Caco-2 (cell line): ENCODE results near the gene FXN. TPM values are rescaled to one million over a fixed set of nuclear protein-coding genes. Genes with fewer than 3 reads are reported as not detected.
"Not testable (repeated sequence)": the region's sequence is repeated elsewhere in the genome, so short reads cannot be mapped to it uniquely, and the experiment has no call there.

Experiments
- BruUV-seq: library from RNA; stranded (reverse); fragments of 400-500 nt; replicated peaks from 2 replicates; lab custom pipeline; 2021; lab: Mats Ljungman, UMichigan
- CTCF ChIA-PET: fragments of 300-600 bp; sonication (Branson Sonifier 250); formaldehyde crosslinking; loops from one replicate; lab custom pipeline; 2022; ENCODE audit warnings: antibody characterized with exemption; lab: Charles Lee
- POLR2A ChIA-PET: fragments of 300-600 bp; sonication (Branson Sonifier 250); formaldehyde crosslinking; loops from one replicate; lab custom pipeline; 2022; ENCODE audit warnings: antibody characterized with exemption; lab: Charles Lee
- DNase-seq, 2 experiments: peaks; one replicate each; pipeline versions ENCODE4 v3.0.0 to v3.0.0-alpha.2; 2020 to 2022
- H3K27me3 ChIP-seq: replicated peaks from 2 replicates; pipeline ENCODE4 v1.6.0; 2011; ENCODE audit warnings: low read length; ENCODE audit not compliant: control insufficient read depth, insufficient read depth
- H3K36me3 ChIP-seq: 2 replicates; pipeline ENCODE4 v1.5.1; 2011; ENCODE audit warnings: low read length; ENCODE audit not compliant: control insufficient read depth, insufficient read depth
- H3K4me1 ChIP-seq: fragments of 250-450 bp; sonication (Bioruptor Pico); 2 replicates; pipeline ENCODE4 v1.5.1; 2020; ENCODE audit warnings: mild to moderate bottlenecking
- H3K4me3 ChIP-seq: 2 replicates; pipeline ENCODE4 v1.5.1; 2011; ENCODE audit warnings: low read depth, mild to moderate bottlenecking, control low read depth, low read length
- H3K9me3 ChIP-seq: fragments of 250-450 bp; sonication (Bioruptor Pico); 2 replicates; pipeline ENCODE4 v1.5.1; 2020; ENCODE audit warnings: mild to moderate bottlenecking, moderate library complexity
- H3K27ac Mint-ChIP-seq: one replicate; pipeline ENCODE4 v1.8.0; 2022; ENCODE audit warnings: mixed read lengths; ENCODE audit not compliant: unreplicated experiment
- H3K27me3 Mint-ChIP-seq: one replicate; pipeline ENCODE4 v1.8.0; 2022; ENCODE audit warnings: mixed read lengths; ENCODE audit not compliant: insufficient read depth, unreplicated experiment
- H3K36me3 Mint-ChIP-seq: one replicate; pipeline ENCODE4 v1.8.0; 2022; ENCODE audit warnings: mild to moderate bottlenecking, mixed read lengths; ENCODE audit not compliant: insufficient read depth, unreplicated experiment
- H3K4me1 Mint-ChIP-seq: one replicate; pipeline ENCODE4 v1.8.0; 2022; ENCODE audit warnings: low read depth, mixed read lengths; ENCODE audit not compliant: unreplicated experiment
- H3K4me3 Mint-ChIP-seq: one replicate; pipeline ENCODE4 v1.8.0; 2022; ENCODE audit warnings: mild to moderate bottlenecking, moderate library complexity, mixed read lengths; ENCODE audit not compliant: unreplicated experiment
- H3K9me3 Mint-ChIP-seq: one replicate; pipeline ENCODE4 v1.8.0; 2022; ENCODE audit warnings: mixed read lengths; ENCODE audit not compliant: unreplicated experiment
- intact Hi-C: fragments of 100-400 bp; cut with micrococcal nuclease; formaldehyde crosslinking; loops from one replicate; pipeline ENCODE4 v1.10.0; 2022; ENCODE audit not compliant: unreplicated experiment
- total RNA-seq: library from RNA; stranded (reverse); gene quantifications from 2 replicates; pipeline ENCODE4 v1.2.3, GENCODE V29; 2022
- TF ChIP-seq, protein P1 (sequence below), 2 experiments: fragments of 200-600 bp in 1 of 2; IDR thresholded peaks; 1 replicate in 1 of 2; 2 replicates in 1 of 2; pipeline versions ENCODE4 v1.5.1 to v1.8.0; 2011 to 2022; ENCODE audit warnings: antibody characterized with exemption in 1 of 2, control low read depth in 1 of 2, inconsistent platforms in 1 of 2, low read depth in 1 of 2, low read length in 1 of 2, mild to moderate bottlenecking in 1 of 2, moderate library complexity in 1 of 2; ENCODE audit not compliant: insufficient read depth in 1 of 2, severe bottlenecking in 1 of 2, unreplicated experiment in 1 of 2

The FXN gene
- total RNA-seq, 1 experiment from 2014 or later = 8.6 TPM

DNA sequence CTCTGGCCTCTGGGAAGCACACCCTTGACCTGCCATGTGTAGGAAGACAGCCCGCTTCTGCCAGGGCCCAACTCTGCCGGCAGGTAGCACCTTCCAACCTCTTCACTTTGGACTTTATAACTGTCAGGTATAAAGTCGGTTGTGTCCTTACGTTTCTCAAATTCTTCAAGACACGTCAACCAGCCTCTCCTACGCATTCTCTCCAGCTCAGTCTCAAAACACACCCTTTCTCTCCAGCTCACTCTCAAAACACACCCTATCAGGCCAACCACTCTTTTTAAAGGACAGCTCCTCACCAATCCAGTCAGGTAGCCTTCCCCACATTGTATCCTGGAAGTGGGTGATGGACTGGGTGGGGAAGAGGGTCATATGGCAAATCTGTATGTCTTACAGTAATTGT, 13.5 kb downstream of the FXN start:
- ChIA-PET POLR2A (no interaction called here), CTCF (interaction anchor here (0.6 kb wide), 1 partner anchor 144 kb away, joined by 7 read pairs; no protein-coding TSS in a partner anchor)
- no peak overlapping the region for H3K4me3 ChIP-seq
- no peaks in the 10 kb centered on the region for H3K36me3 Mint-ChIP-seq
- no peaks in the 10 kb centered on the region for H3K9me3 ChIP-seq
- intact Hi-C loops = no loop called here
- no peaks in the 10 kb centered on the region for H3K4me1 ChIP-seq
- peaks cover 5% of the 10 kb centered on the region for H3K4me1 Mint-ChIP-seq
- no peaks in the 10 kb centered on the region for H3K27me3 ChIP-seq
- no peak for DNase-seq
- no peaks in the 10 kb centered on the region for H3K9me3 Mint-ChIP-seq
- H3K27me3 Mint-ChIP-seq = no peaks in the 10 kb centered on the region
- H3K4me3 Mint-ChIP-seq = no peak overlapping the region
- H3K36me3 ChIP-seq = no peaks in the 10 kb centered on the region
- no peak overlapping the region for H3K27ac Mint-ChIP-seq
- TF ChIP-seq, protein P1, sequence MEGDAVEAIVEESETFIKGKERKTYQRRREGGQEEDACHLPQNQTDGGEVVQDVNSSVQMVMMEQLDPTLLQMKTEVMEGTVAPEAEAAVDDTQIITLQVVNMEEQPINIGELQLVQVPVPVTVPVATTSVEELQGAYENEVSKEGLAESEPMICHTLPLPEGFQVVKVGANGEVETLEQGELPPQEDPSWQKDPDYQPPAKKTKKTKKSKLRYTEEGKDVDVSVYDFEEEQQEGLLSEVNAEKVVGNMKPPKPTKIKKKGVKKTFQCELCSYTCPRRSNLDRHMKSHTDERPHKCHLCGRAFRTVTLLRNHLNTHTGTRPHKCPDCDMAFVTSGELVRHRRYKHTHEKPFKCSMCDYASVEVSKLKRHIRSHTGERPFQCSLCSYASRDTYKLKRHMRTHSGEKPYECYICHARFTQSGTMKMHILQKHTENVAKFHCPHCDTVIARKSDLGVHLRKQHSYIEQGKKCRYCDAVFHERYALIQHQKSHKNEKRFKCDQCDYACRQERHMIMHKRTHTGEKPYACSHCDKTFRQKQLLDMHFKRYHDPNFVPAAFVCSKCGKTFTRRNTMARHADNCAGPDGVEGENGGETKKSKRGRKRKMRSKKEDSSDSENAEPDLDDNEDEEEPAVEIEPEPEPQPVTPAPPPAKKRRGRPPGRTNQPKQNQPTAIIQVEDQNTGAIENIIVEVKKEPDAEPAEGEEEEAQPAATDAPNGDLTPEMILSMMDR (IDR thresholded peaks at IDR 0.05; ENCODE audit: insufficient read depth in 1 of 2, low read depth in 1 of 2, low read length in 1 of 2, severe bottlenecking in 1 of 2, unreplicated experiment in 1 of 2) = no peak
- no TSS peak for BruUV-seq

DNA sequence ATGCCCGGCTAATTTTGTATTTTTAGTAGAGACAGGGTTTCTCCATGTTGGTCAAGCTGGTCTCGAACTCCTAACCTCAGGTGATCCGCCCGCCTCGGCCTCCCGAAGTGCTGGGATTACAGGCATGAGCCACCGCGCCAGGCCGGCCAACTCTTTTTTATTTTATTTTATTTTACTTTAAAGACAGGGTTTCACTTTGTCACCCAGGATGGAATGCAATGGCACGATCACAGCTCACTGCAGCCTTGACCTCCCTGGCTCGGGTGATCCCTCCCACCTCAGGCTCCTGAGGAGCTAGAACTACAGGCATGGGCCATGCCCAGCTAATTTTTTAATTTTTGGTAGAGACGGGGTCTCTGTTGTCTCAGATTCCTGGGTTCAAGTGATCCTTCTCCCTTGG, 15.4 kb downstream of the FXN start:
- H3K4me1 Mint-ChIP-seq, H3K4me1 ChIP-seq, H3K27me3 ChIP-seq, H3K36me3 ChIP-seq, POLR2A ChIA-PET, H3K27ac Mint-ChIP-seq, BruUV-seq, H3K4me3 Mint-ChIP-seq, H3K9me3 Mint-ChIP-seq, H3K36me3 Mint-ChIP-seq, H3K27me3 Mint-ChIP-seq, DNase-seq, H3K9me3 ChIP-seq, CTCF ChIA-PET, H3K4me3 ChIP-seq: not testable (repeated sequence)
- intact Hi-C loops = loop anchor here (5.0 kb wide), 1 partner anchor 71 kb away; no protein-coding TSS in a partner anchor

DNA sequence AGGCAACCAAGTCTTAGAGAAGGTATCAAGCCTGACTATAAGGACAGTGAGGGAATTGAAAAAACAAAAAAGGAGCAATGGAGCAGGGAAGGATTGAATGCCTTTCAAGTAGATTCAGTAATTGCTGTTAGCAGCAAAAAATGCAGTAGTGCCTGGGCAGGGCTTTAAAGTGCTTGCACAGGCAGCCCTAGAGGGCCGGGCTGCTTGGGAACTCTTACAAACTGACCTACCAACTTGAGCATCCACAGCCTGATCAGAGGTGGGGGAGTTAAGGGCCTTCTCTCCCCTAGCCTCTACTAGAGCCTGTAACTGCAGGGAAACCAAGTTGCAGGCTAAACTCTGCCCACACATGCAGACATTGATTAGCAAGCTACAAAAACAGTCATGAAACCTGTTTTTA, 19.4 kb downstream of the FXN start:
- ChIA-PET POLR2A (no interaction called here), CTCF (no interaction called here)
- no TSS peak for BruUV-seq
- no peaks in the 10 kb centered on the region for H3K27me3 Mint-ChIP-seq
- no peak for DNase-seq
- Histone ChIP-seq H3K9me3 (no peaks in the 10 kb centered on the region), H3K27me3 (no peaks in the 10 kb centered on the region), H3K36me3 (no peaks in the 10 kb centered on the region), H3K4me3 (no peak overlapping the region), H3K4me1 (no peaks in the 10 kb centered on the region)
- no peak overlapping the region for H3K4me3 Mint-ChIP-seq
- intact Hi-C loops = loop anchor here (5.0 kb wide), 1 partner anchor 67 kb away; no protein-coding TSS in a partner anchor
- no peaks in the 10 kb centered on the region for H3K36me3 Mint-ChIP-seq
- no peak overlapping the region for H3K27ac Mint-ChIP-seq
- no peaks in the 10 kb centered on the region for H3K9me3 Mint-ChIP-seq
- TF ChIP-seq, protein P1 (IDR thresholded peaks at IDR 0.05; ENCODE audit: insufficient read depth in 1 of 2, low read depth in 1 of 2, low read length in 1 of 2, severe bottlenecking in 1 of 2, unreplicated experiment in 1 of 2) = no peak
- H3K4me1 Mint-ChIP-seq = no peaks in the 10 kb centered on the region
